ENCODE results near the gene TNFAIP6. TPM values are rescaled to one million over a fixed set of nuclear protein-coding genes. Genes with fewer than 3 reads are reported as not detected.

TNFAIP6 gene
- total RNA-seq, 1 experiment from 2014 or later = not detected

- no peak overlapping the region for H3K9ac ChIP-seq (ENCODE audit: low read length)
- BruUV-seq (replicated peaks) = no TSS peak
- H3K36me3 ChIP-seq (ENCODE audit: control insufficient read depth in 1 of 2, insufficient read depth in 2 of 2, low read length in 2 of 2) = no peaks in the 10 kb centered on the region
- H3K27me3 ChIP-seq (ENCODE audit: insufficient read depth, low read length) = no peaks in the 10 kb centered on the region
- H3K4me2 ChIP-seq (ENCODE audit: low read length) = no peak overlapping the region
- no peak overlapping the region for H2AFZ ChIP-seq (ENCODE audit: low read depth, low read length, poor library complexity, severe bottlenecking)
- peaks cover 2% of the 10 kb centered on the region; the same call in 1 of the 2 replicates for H3K9me2 ChIP-seq (ENCODE audit: insufficient read depth)
- ATAC-seq = no peak
- CTCF ChIA-PET = interaction anchor here (0.7 kb wide), 1 partner anchor 40 kb away, joined by 3 read pairs; no protein-coding TSS in a partner anchor
- intact Hi-C loops (cut with micrococcal nuclease) = loop anchor here (10.0 kb wide), 1 partner anchor 141 kb away; the partner anchor contains the start of gene RBM43
- DNase-seq (ENCODE audit: low read depth, low spot score) = no peak
- RAD21 ChIA-PET (ENCODE audit: low non-redundant PET in 1 of 2, low total read pairs in 2 of 2, uncharacterized antibody in 2 of 2, unreplicated experiment in 2 of 2) = no interaction called here
- H3K9me3 ChIP-seq (ENCODE audit: control insufficient read depth in 1 of 2, insufficient read depth in 1 of 2, low read depth in 1 of 2, low read length in 2 of 2) = no peaks in the 10 kb centered on the region
- H3K27ac ChIP-seq (ENCODE audit: low read depth, low read length) = no peak overlapping the region
- TF ChIP-seq SRF (IDR thresholded peaks at IDR 0.05; ENCODE audit: low read depth) (no peak), SIN3A (IDR thresholded peaks at IDR 0.05; ENCODE audit: low read depth) (no peak), EZH2phosphoT487 (IDR thresholded peaks at IDR 0.05; ENCODE audit: borderline replicate concordance) (no peak), CBX3 (IDR thresholded peaks at IDR 0.05; ENCODE audit: low read depth) (no peak), ELF1 (IDR thresholded peaks at IDR 0.05; ENCODE audit: borderline replicate concordance, low read depth) (no peak), POLR2A (IDR thresholded peaks at IDR 0.05; ENCODE audit: borderline replicate concordance, extremely low read depth, insufficient read depth, insufficient read length) (no peak), TCF7L2 (IDR thresholded peaks at IDR 0.05; ENCODE audit: borderline replicate concordance, extremely low read depth, insufficient read depth, insufficient read length) (no peak), JUND (IDR thresholded peaks at IDR 0.05) (no peak), CEBPB (IDR thresholded peaks at IDR 0.05; ENCODE audit: low read depth) (no peak), ZFX (IDR thresholded peaks at IDR 0.05) (no peak), SP1 (IDR thresholded peaks at IDR 0.05; ENCODE audit: low read depth) (no peak), EGR1 (IDR thresholded peaks at IDR 0.05; ENCODE audit: low read depth) (no peak), CTCF (IDR thresholded peaks at IDR 0.05 in 2 of 3, conservative IDR thresholded peaks at IDR 0.05 in 1 of 3; ENCODE audit: borderline replicate concordance in 1 of 3, insufficient read depth in 1 of 3, low read depth in 2 of 3, low read length in 2 of 3) (no peak), FOSL1 (IDR thresholded peaks at IDR 0.05; ENCODE audit: low read depth) (no peak)
- TF ChIP-seq, protein P1, sequence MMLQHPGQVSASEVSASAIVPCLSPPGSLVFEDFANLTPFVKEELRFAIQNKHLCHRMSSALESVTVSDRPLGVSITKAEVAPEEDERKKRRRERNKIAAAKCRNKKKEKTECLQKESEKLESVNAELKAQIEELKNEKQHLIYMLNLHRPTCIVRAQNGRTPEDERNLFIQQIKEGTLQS (IDR thresholded peaks at IDR 0.05) = no peak
- TF ChIP-seq, protein P2, sequence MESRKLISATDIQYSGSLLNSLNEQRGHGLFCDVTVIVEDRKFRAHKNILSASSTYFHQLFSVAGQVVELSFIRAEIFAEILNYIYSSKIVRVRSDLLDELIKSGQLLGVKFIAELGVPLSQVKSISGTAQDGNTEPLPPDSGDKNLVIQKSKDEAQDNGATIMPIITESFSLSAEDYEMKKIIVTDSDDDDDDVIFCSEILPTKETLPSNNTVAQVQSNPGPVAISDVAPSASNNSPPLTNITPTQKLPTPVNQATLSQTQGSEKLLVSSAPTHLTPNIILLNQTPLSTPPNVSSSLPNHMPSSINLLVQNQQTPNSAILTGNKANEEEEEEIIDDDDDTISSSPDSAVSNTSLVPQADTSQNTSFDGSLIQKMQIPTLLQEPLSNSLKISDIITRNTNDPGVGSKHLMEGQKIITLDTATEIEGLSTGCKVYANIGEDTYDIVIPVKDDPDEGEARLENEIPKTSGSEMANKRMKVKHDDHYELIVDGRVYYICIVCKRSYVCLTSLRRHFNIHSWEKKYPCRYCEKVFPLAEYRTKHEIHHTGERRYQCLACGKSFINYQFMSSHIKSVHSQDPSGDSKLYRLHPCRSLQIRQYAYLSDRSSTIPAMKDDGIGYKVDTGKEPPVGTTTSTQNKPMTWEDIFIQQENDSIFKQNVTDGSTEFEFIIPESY (IDR thresholded peaks at IDR 0.05; ENCODE audit: extremely low read depth, insufficient replicate concordance, low read length) = no peak
- no peak overlapping the region for H3K4me3 ChIP-seq (replicated peaks in 1 of 2; ENCODE audit: low read depth in 1 of 2, low read length in 2 of 2)
- peaks cover 0 to 9% of the 10 kb centered on the region in 2 experiments; a peak in 2 of 4 replicates for H3K4me1 ChIP-seq (ENCODE audit: control insufficient read depth in 1 of 2, insufficient read depth in 2 of 2, low read length in 2 of 2)
- no peaks in the 10 kb centered on the region for H4K20me1 ChIP-seq (ENCODE audit: insufficient read depth)
- POLR2A ChIA-PET = no interaction called here
- H3K79me2 ChIP-seq (ENCODE audit: insufficient read depth, low read length) = peaks cover 7% of the 10 kb centered on the region
Observed at GRCh38 chr2:151405376-151405775, 48.0 kb downstream of the TNFAIP6 start.
